Keratinocyte (primary cell): ENCODE measurements around the gene ZDHHC1. TPM values are rescaled to one million over a fixed set of nuclear protein-coding genes. Genes with fewer than 3 reads are reported as not detected.

Experiments used
- DNase-seq: peaks from one replicate; pipeline ENCODE4 v3.0.0-alpha.2; 2011; ENCODE audit warnings: low read depth, missing footprints, low spot score
- FAIRE-seq: peaks from 2 replicates; lab custom pipeline; 2011; peaks lifted over from hg19 to GRCh38; lab: Jason Lieb, UNC
- H2AFZ ChIP-seq: 2 replicates; pipeline ENCODE4 v1.6.0; 2012; ENCODE audit warnings: low read length, control low read depth, inconsistent platforms; ENCODE audit not compliant: control insufficient read depth
- H3K27ac ChIP-seq: 2 replicates; pipeline ENCODE4 v1.5.1; 2011; ENCODE audit warnings: low read length; ENCODE audit not compliant: control insufficient read depth, insufficient read depth
- H3K27me3 ChIP-seq: 3 replicates; pipeline ENCODE4 v1.6.0; 2011; ENCODE audit warnings: low read length; ENCODE audit not compliant: control insufficient read depth, insufficient read depth; ENCODE audit errors: extremely low read depth
- H3K36me3 ChIP-seq, 2 experiments: 2 replicates in 1 of 2; 3 replicates in 1 of 2; pipeline ENCODE4 v1.5.1; 2011; ENCODE audit warnings: low read length in 2 of 2, mild to moderate bottlenecking in 1 of 2; ENCODE audit not compliant: control insufficient read depth in 2 of 2, insufficient read depth in 2 of 2; ENCODE audit errors: extremely low read depth in 1 of 2
- H3K4me1 ChIP-seq: 3 replicates; pipeline ENCODE4 v1.5.1; 2011; ENCODE audit warnings: low read length; ENCODE audit not compliant: control insufficient read depth, insufficient read depth; ENCODE audit errors: extremely low read depth
- H3K4me2 ChIP-seq: 3 replicates; pipeline ENCODE4 v1.6.0; 2011; ENCODE audit warnings: low read depth, low read length; ENCODE audit not compliant: control insufficient read depth, insufficient read depth; ENCODE audit errors: extremely low read depth
- H3K4me3 ChIP-seq, 3 experiments: fragments of 200-600 bp in 1 of 3; sonication (generic) in 1 of 3; 2 replicates in 2 of 3; 3 replicates in 1 of 3; pipeline ENCODE4 v1.5.1; 2011 to 2016; ENCODE audit warnings: low read length in 3 of 3, mild to moderate bottlenecking in 3 of 3, control low read depth in 2 of 3, inconsistent platforms in 1 of 3, low read depth in 1 of 3, mixed read lengths in 1 of 3, mixed run types in 1 of 3, moderate library complexity in 1 of 3; ENCODE audit not compliant: control insufficient read depth in 2 of 3, insufficient read depth in 2 of 3; ENCODE audit errors: extremely low read depth in 1 of 3
- H3K79me2 ChIP-seq: 2 replicates; pipeline ENCODE4 v1.6.0; 2012; ENCODE audit warnings: low read length; ENCODE audit not compliant: control insufficient read depth, insufficient read depth
- H3K9ac ChIP-seq: 3 replicates; pipeline ENCODE4 v1.6.0; 2011; ENCODE audit warnings: low read length; ENCODE audit not compliant: control insufficient read depth, insufficient read depth; ENCODE audit errors: extremely low read depth
- H3K9me1 ChIP-seq: 3 replicates; pipeline ENCODE4 v1.6.0; 2011; ENCODE audit warnings: low read length; ENCODE audit not compliant: control insufficient read depth, insufficient read depth; ENCODE audit errors: extremely low read depth
- H3K9me3 ChIP-seq: 2 replicates; pipeline ENCODE4 v1.5.1; 2012; ENCODE audit warnings: low read depth, low read length; ENCODE audit not compliant: control insufficient read depth
- H4K20me1 ChIP-seq: 3 replicates; pipeline ENCODE4 v1.6.0; 2011; ENCODE audit warnings: low read length; ENCODE audit not compliant: control insufficient read depth, insufficient read depth; ENCODE audit errors: extremely low read depth
- EZH2 ChIP-seq: IDR thresholded peaks from one replicate; pipeline ENCODE4 v1.6.1; 2012; ENCODE audit warnings: inconsistent platforms, mild to moderate bottlenecking, low read length, moderate library complexity
- dilution Hi-C: fragments of 300-500 bp; cut with MboI; formaldehyde crosslinking; loops from one replicate; pipeline ENCODE4 v1.7.0; 2020; ENCODE audit warnings: low sequenced_read_pairs; ENCODE audit not compliant: extremely low pct_ligation_motif_present
- polyA plus RNA-seq, 5 experiments: library from polyadenylated mRNA; depleted of rRNA in 3 of 5; stranded (reverse) in 3 of 5; stranded (forward) in 1 of 5; unstranded in 1 of 5; fragments of >200 nt; gene quantifications; 1 replicate in 1 of 5; 2 replicates in 3 of 5; 3 replicates in 1 of 5; pipeline versions ENCODE4 v1.2.1 to v1.2.3, GENCODE V29; 2011 to 2012; ENCODE audit warnings: missing spikeins in 2 of 5, low read depth in 1 of 5, low replicate concordance in 1 of 5
- small RNA-seq, 3 experiments: library from RNA; depleted of rRNA; stranded (forward); fragments of <200 nt; gene quantifications; one replicate each; pipeline ENCODE3, GENCODE V24; 2012; ENCODE audit warnings: low read depth in 3 of 3, low replicate concordance in 1 of 3; ENCODE audit not compliant: insufficient read length in 3 of 3
- TF ChIP-seq, protein P1 (sequence below), 3 experiments: IDR thresholded peaks in 1 of 3; conservative IDR thresholded peaks in 1 of 3; optimal IDR thresholded peaks in 1 of 3; 2 replicates in 2 of 3; 3 replicates in 1 of 3; pipeline versions ENCODE3 to v1.5.1; 2011; ENCODE audit warnings: low read length in 3 of 3, mild to moderate bottlenecking in 3 of 3, moderate library complexity in 2 of 3, control low read depth in 1 of 3, inconsistent platforms in 1 of 3; ENCODE audit not compliant: insufficient read depth in 2 of 3; ENCODE audit errors: extremely low read depth in 1 of 3

ZDHHC1 gene
- polyA plus RNA-seq, 1 donor (not counting 4 experiments of a cell fraction or from before 2014, with no cell fraction given): 1.1 TPM

DNA sequence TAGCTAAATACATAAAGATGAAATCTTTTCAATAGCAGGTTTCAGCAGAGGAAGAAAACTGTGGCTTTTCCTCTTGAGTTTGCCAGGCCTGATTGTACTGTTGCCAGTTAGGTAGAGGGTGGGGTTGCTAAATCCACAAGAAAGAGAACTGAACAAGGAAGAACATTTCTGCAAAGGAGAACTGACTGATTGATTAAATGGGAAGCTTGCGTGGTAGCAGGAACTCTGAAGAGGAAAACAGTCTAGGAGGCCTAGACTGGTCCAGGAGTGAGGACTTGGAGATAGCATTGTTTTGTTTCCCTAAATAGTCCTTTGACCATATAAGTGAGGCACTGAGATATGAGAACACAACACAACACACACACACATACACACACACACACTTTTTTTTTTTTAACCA, 70.9 kb downstream of the ZDHHC1 start:
- no peaks in the 10 kb centered on the region for H3K27me3 ChIP-seq
- H3K9ac ChIP-seq: no peak overlapping the region
- no peak for FAIRE-seq
- no peak for DNase-seq
- TF ChIP-seq EZH2: no peak
- TF ChIP-seq, protein P1, sequence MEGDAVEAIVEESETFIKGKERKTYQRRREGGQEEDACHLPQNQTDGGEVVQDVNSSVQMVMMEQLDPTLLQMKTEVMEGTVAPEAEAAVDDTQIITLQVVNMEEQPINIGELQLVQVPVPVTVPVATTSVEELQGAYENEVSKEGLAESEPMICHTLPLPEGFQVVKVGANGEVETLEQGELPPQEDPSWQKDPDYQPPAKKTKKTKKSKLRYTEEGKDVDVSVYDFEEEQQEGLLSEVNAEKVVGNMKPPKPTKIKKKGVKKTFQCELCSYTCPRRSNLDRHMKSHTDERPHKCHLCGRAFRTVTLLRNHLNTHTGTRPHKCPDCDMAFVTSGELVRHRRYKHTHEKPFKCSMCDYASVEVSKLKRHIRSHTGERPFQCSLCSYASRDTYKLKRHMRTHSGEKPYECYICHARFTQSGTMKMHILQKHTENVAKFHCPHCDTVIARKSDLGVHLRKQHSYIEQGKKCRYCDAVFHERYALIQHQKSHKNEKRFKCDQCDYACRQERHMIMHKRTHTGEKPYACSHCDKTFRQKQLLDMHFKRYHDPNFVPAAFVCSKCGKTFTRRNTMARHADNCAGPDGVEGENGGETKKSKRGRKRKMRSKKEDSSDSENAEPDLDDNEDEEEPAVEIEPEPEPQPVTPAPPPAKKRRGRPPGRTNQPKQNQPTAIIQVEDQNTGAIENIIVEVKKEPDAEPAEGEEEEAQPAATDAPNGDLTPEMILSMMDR (optimal IDR thresholded peaks at IDR 0.05 in 1 of 3, IDR thresholded peaks at IDR 0.05 in 1 of 3, conservative IDR thresholded peaks at IDR 0.05 in 1 of 3; ENCODE audit: extremely low read depth in 1 of 3, insufficient read depth in 2 of 3, low read length in 3 of 3): no peak
- H4K20me1 ChIP-seq: no peaks in the 10 kb centered on the region
- no peak overlapping the region for H3K4me2 ChIP-seq
- H3K27ac ChIP-seq: no peak overlapping the region
- no peaks in the 10 kb centered on the region for H3K36me3 ChIP-seq
- no peak overlapping the region for H2AFZ ChIP-seq
- no peaks in the 10 kb centered on the region for H3K9me3 ChIP-seq
- dilution Hi-C loops: no loop called here
- no peaks in the 10 kb centered on the region for H3K79me2 ChIP-seq
- no peak overlapping the region for H3K4me3 ChIP-seq
- H3K4me1 ChIP-seq: no peaks in the 10 kb centered on the region
- no peaks in the 10 kb centered on the region for H3K9me1 ChIP-seq

Small RNA genes lying within 50 kb of the gene (small RNA-seq; reads per million reads assigned to genes)
- 0 reads per million in 3 experiments for gene RNU1-123P

Other genes starting within 250 kb of the ZDHHC1 start
- gene NOL3, start 245.9 kb downstream of the ZDHHC1 start, polyA plus RNA-seq: 10.5 to 18.1 TPM (median 16.8 TPM) in 3 replicates
- 9.0 to 15.0 TPM (median 13.3 TPM) in 3 replicates for gene MATCAP1, start 232.5 kb downstream of the ZDHHC1 start, polyA plus RNA-seq
- not detected in 3 replicates for gene EXOC3L1, start 226.3 kb downstream of the ZDHHC1 start, polyA plus RNA-seq
- gene E2F4, start 224.3 kb downstream of the ZDHHC1 start, polyA plus RNA-seq: 64.7 to 97.7 TPM (median 74.8 TPM) in 3 replicates
- gene ELMO3, start 217.3 kb downstream of the ZDHHC1 start, polyA plus RNA-seq: 21.0 to 38.7 TPM (median 23.4 TPM) in 3 replicates
- 44.9 to 47.6 TPM (median 46.3 TPM) in 3 replicates for gene TMEM208, start 189.3 kb downstream of the ZDHHC1 start, polyA plus RNA-seq
- 21.6 to 29.6 TPM (median 29.4 TPM) in 3 replicates for gene FHOD1, start 169.0 kb downstream of the ZDHHC1 start, polyA plus RNA-seq
- 0.51 to 0.68 TPM (median 0.62 TPM) in 3 replicates for gene SLC9A5, start 167.5 kb downstream of the ZDHHC1 start, polyA plus RNA-seq
- 0.80 to 4.3 TPM (median 1.3 TPM) in 3 replicates for gene PLEKHG4, start 136.9 kb downstream of the ZDHHC1 start, polyA plus RNA-seq
- not detected in 3 replicates for gene KCTD19, start 89.7 kb downstream of the ZDHHC1 start, polyA plus RNA-seq
- gene LRRC36, start 89.7 kb downstream of the ZDHHC1 start, polyA plus RNA-seq: not detected in 3 replicates
- gene TPPP3, start 23.0 kb downstream of the ZDHHC1 start, polyA plus RNA-seq: 0.37 to 0.96 TPM in 2 of 3 replicates, not detected in the other
- gene HSD11B2, start 14.6 kb upstream of the ZDHHC1 start, polyA plus RNA-seq: 0.59 to 2.4 TPM (median 0.93 TPM) in 3 replicates
- gene ATP6V0D1, start 64.7 kb upstream of the ZDHHC1 start, polyA plus RNA-seq: 97.1 to 199 TPM (median 117 TPM) in 3 replicates
- gene AGRP, start 67.1 kb upstream of the ZDHHC1 start, polyA plus RNA-seq: not detected in 3 replicates
- 4.1 to 19.4 TPM (median 5.3 TPM) in 3 replicates for gene RIPOR1, start 112.4 kb upstream of the ZDHHC1 start, polyA plus RNA-seq
- 15.2 to 31.7 TPM (median 21.4 TPM) in 3 replicates for gene CTCF, start 146.0 kb upstream of the ZDHHC1 start, polyA plus RNA-seq
- 0.06 to 0.12 TPM in 2 of 3 replicates, not detected in the other for gene CARMIL2, start 228.7 kb upstream of the ZDHHC1 start, polyA plus RNA-seq
- 12.9 to 16.7 TPM (median 13.2 TPM) in 3 replicates for gene ACD, start 243.8 kb upstream of the ZDHHC1 start, polyA plus RNA-seq
- gene PARD6A, start 244.5 kb upstream of the ZDHHC1 start, polyA plus RNA-seq: 0.05 to 0.23 TPM (median 0.20 TPM) in 3 replicates